DMS153 treated with DMSO at 0.1 percent for 48 hours (cell line): ENCODE measurements around the gene C2orf92.
A peak's percentile ranks its signal among the peaks of the same experiment; 100 is the strongest.
"Not testable (repeated sequence)": the region's sequence is repeated elsewhere in the genome, so short reads cannot be mapped to it uniquely, and the experiment has no call there.

Experiments used
- DNase-seq: peaks from one replicate; lab custom pipeline; 2025; ENCODE audit not compliant: unreplicated experiment; lab: John Stamatoyannopoulos, UW

Gene C2orf92

DNA sequence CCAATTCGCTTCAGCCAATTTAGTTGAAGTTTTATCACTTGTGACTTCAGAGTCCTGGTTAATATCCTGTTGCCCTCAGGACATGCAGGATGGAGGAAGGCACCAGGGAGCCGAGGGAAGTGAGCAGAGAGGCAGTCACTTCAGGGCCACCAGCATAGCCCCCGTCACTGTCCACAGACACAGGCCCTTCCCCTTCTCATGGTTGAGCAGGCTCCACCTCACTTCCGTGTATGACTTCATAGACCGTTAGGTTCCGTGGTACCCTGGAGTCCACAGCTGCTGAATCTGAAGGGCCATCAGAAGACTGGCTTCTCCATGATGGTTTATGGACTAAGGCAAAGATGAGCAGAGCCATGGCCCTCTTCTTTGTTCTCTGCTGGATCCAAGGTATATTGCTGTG lies at the start of gene C2orf92:
C2orf92 (plus strand) TSS at position 266 of the 400 bp plus-strand sequence; CDS start at position 342, 76 bp downstream.
- no peak for DNase-seq

- DNase-seq = not testable (repeated sequence)
Measured at GRCh38 chr2:97620492-97620891, 49.0 kb upstream of the C2orf92 start.

DNA sequence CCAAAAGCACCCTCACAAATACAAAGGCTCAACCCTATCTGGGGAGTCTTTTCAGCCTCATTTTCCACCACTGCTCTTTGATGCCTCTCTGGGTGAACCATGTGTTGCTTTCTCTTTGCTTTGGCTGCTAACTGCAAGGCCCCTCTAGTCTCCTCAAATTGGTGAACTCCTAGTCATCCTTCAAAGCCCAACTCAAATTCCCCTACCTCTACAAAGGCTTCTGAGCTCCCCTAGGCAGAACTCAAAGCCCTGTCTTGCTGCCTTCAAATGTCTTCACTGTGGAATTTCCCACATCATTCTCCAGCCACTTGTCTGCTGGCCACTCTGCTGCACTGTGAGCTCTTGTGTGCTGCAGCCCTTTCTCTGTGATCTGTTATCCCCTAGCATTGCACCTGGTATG lies 46.5 kb upstream of the C2orf92 start:
- DNase-seq = not testable (repeated sequence)

- DNase-seq = not testable (repeated sequence)
Measured at GRCh38 chr2:97625354-97626048, 44.0 kb upstream of the C2orf92 start.

- DNase-seq = not testable (repeated sequence)
Measured at GRCh38 chr2:97626049-97626430, 43.5 kb upstream of the C2orf92 start.

DNA sequence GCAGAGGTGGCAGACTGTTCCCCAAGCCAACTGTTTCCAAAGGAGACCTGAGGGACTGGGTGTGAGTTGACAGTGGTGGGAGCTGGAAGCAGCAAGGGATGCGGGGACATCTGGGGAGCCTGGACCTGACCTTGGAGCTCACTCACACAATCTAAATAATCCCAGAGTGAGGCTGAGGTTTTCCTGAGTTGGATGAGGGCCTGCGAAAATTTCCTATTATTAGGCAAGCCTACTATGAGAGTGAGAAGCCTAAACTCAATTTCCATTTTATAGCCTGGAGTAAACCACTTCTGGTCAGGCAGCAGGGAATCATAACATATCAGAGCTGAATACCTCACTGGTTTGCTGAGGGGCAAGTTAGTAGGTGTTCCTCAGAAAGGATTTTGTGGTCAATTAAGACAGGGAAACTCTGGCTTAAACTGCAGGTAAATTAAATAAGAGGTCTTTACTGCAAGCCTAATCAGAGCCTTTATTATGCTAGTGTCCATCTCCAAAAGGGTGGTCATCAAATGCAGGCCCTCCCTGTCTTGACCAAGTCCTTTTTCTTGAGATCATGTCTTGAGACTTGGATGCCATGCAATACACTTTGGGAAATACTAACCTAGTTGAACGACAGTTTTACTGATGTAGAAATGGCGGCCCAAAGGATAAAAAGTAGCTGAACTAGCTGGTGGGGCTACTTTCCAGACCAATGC lies 25.3 kb upstream of the C2orf92 start:
- DNase-seq = no peak

GRCh38 chr2:97645112-97645694 lies 24.3 kb upstream of the C2orf92 start:
- DNase-seq = peak; percentile 47

DNA sequence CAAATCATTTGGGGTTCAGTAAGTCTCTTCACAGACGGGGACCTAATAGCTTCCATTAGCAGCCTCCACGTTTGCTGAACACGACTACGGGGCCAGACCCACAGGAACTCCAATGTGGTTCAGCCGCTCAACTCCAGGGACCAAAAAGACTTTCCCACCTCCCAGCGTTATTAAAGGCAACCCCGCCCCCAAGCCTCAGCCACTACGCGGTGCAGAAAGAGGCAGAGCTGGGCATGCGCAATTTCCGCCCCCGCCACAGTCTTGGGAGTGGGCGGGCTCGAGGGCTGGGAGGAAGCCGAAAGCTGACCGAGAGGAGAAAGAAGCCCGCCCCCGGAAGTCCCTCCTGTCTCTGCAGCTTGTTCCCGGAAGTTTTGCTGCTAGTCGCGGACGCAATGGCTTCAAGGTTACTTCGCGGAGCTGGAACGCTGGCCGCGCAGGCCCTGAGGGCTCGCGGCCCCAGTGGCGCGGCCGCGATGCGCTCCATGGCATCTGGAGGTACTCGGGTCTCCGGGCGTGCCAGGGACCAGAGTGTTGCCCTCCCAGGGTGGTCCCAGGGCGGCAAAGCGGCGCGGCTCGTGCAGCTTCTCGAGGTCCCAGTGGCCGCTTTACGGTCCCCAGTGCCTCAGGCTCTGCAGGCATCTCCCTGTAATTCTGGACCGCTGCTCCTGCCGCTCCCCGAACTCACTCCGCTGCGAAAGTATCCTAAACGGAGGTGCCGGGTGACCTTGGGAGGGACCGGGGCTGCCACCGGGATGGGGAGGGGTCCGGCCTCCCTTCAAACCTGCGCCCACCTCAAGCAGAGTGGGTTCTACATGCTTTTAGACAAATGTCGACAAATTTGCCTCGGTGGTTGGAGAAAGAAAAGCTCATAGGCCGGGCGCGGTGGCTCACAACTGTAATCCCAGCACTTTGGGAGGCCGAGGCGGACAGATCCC lies 23.6 kb upstream of the C2orf92 start, which contains the start of gene COX5B:
COX5B (plus strand) TSS at position 368 of the 935 bp plus-strand sequence; CDS start at position 393, 25 bp downstream.
- DNase-seq = peak; percentile 98

DNA sequence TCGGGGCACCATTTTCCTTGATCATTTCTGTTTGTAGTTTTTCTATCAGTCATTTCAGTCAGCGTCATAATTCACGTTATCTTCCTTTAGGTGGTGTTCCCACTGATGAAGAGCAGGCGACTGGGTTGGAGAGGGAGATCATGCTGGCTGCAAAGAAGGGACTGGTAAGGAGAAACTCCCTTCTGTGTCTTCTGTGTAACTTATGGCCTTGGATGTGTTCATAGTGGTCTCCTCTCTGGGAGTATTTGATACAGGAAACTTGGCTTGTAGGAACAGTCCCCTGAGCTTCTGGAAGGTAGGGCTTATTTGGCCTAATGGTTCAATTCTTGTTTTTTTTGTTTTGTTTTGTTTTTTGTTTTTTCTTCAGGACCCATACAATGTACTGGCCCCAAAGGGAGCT lies 22.5 kb upstream of the C2orf92 start:
- DNase-seq = no peak

- no peak for DNase-seq
Measured at GRCh38 chr2:97651114-97651513, 18.4 kb upstream of the C2orf92 start.

DNA sequence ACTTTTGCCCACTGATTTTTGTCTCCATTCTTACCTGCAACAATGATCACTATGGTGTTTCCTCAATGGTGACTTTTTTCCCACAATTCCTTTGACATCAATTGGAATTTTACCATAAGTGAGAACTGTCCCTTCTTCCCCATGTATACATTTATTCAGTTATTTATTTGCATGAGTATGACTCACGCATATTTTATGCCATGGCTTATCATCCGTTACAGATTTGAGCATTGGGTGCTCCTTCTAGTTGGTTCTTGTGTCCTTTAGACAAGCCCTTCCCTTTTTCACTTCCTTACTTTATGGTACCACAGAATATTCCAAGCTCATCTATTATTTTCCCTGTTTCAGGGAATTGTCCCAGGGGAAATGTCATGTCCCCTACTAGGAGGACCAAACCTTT lies 16.0 kb upstream of the C2orf92 start:
- no peak for DNase-seq

GRCh38 chr2:97653874-97654273 lies 15.6 kb upstream of the C2orf92 start:
- DNase-seq = no peak

- no peak for DNase-seq
Measured at GRCh38 chr2:97654309-97654708, 15.2 kb upstream of the C2orf92 start.

- no peak for DNase-seq
Measured at GRCh38 chr2:97654791-97655190, 14.7 kb upstream of the C2orf92 start.

DNA sequence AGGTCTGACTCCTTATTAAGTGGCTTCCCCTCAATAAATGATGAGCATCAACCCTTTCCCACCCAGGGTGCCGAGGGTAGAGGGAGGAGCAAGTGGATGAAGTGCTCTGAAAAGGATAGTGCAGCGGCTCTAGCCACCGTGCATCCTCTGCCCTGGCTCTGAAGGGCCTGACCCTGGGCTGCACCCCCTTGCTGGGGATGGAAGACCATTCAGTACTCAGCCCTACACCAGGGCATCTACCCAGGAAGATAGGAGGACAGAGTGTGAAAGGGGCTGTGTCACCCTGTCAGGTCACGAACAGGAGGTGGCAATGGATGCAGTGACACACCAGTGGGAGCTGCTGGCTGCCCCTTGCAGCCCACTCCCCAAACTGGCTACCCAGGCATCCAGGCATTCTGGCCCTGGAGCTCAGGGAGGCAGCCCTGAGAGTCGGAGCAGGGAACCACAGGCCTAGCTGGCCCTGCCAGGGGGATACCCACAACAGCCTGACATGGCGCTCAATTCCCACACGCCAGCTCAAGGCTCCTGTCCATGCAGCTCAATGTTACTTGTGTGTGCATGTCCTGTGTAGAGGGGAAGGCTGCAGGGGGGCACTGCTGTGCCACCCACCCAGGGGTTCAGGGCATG lies 13.3 kb upstream of the C2orf92 start:
- no peak for DNase-seq

GRCh38 chr2:97656905-97657587 lies 12.5 kb upstream of the C2orf92 start:
- DNase-seq = no peak

DNA sequence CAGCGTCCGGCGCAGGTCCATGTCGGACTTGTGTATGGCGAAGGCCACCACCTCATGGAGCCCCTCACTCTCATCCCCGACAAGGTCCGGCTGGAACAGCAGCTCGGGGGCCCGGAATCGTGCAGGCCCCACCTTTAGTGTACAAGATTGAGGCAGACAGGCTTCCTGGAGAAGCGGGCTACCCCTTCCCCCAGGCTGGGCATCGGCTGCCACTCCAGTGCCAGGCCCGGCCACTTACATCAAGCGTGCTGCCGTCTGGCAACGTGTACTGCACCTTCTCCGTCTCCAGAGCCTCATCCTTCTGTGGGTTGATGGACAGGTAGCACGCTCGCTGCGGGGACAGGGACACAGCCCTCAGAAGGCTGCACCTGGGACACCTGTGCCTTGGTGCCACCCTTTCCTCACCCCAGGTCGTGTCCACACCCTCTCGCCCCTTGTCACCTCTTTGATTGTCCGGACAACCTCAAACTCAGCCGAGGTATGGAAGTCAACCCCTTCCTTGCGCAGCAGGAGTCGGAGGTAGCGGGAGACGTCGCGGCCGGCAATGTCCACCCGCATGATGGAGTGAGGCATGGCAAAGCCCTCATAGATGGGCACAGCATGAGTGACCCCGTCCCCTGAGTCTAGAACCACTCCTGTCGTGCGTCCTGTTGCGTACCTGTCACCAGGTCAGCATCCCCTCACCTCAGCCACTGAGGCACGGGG lies 11.4 kb upstream of the C2orf92 start:
- no peak for DNase-seq

GRCh38 chr2:97658691-97659157 lies 10.8 kb upstream of the C2orf92 start:
- no peak for DNase-seq
